Measurements from ENCODE around the gene PCAT7. TPM values are rescaled to one million over a fixed set of nuclear protein-coding genes. Genes with fewer than 3 reads are reported as not detected.

Gene PCAT7
- total RNA-seq = 0.06 TPM in 1 of 2 replicates, not detected in the other

DNA sequence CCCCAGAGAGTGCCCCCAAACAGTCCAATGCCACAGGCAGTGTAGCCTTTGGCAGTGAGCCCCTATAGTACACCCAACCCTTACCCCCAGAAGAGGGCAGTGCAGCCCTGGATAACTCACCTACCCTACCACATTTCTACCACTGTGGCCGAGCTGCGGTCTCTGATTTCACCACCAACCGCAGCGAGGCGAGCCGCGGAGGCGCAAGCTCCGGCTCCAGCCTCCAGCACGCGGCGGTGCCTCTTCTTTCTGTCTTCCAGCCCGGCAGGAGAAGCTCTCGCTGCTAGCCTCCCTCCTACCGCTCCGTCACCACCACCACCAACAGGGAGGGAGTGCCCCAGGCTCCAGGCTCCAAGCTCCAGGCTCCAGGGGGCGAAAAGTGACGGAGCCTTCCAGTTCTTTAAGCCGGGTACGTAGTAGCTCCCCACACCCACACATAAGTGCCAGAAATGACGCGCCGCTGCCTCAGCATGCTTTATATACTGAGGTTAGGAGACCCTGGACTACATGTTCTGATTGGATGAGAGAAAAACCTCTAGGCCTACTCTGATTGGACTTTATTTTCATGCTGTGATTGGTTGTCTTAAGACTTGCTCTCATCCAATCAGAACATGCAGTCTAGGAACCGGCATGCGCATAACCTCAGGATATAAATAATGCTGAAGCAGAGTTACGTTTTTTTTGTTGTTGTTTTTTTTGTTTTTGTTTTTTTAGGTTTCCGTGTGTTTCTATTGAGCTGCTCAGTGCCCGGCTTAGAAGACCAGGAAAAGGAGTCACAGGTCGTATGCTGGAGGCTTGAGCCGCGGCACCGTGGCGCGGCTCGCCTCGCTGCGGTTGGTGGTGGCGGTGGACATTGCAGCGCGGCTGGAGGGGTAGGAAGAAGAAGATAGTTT, at the start of gene PCAT7:
TSS of gene PCAT7 (plus strand) at position 645 of the 893 bp plus-strand sequence.

DNA sequence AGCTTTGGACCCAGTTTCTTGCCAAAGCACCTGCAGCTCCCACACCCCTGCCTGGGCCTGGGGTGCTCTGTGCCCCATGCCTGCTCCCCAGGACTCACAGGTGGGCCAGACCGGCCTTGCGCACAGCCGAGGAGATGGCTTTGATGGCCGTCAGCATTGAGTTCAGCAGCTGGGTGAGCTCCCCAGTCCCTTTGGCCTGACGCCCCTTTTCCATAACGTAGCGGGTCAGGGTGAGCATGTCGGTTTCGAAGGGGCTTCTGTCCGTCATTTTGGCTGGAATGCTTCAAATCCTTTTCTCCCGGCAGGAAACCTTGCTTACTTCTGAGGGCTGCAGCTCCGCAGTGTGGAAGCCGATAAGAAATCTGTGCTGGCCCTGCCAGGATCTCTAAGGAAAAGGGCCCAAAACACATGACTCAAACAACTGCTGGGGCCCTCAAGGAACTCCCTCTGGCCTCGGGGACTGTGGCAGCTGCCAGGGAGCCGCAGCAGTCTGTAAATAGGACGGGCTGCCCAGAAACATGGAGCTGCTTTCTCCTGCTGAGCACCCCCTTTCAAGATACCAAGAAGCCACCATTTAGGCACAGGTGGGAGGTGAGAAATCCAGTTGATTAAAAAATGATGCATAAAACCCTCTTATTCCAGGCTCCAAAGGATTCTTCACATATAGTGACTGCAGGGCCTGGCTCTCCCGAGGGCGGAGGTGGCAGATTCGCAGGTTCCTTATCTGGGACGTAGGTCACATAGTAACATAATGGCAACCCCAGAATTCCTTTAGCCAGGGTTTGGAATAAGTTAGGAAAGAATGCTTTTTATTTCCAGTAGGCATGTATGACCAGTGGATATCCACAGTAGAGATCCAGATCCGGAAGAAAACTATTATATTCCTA, 38.8 kb downstream of the PCAT7 start, which contains the start of gene FBP2:
TSS of gene FBP2 (minus strand) at position 366 of the 887 bp plus-strand sequence. CDS start at position 268, 98 bp downstream.

Other genes starting within 250 kb of the PCAT7 start
- gene NUTM2F, start 226.4 kb upstream of the PCAT7 start, total RNA-seq = not detected in 2 replicates
- gene FBP2, start 38.7 kb downstream of the PCAT7 start, total RNA-seq = 0.06 TPM in 1 of 2 replicates, not detected in the other
- not detected in 2 replicates for gene FBP1, start 84.4 kb downstream of the PCAT7 start, total RNA-seq
- 81.2 and 128 TPM in 2 replicates for gene AOPEP, start 171.6 kb downstream of the PCAT7 start, total RNA-seq

All from aortic smooth muscle cell (primary cell).